Peyer's patch (tissue), 4 donors: Measurements from ENCODE around the gene TMEM123. TPM values are rescaled to one million over a fixed set of nuclear protein-coding genes. Genes with fewer than 3 reads are reported as not detected.

ENCODE experiments used
- DNase-seq, 3 donors: peaks; one replicate each; pipeline ENCODE4 v3.0.0-alpha.2; 2017 to 2019
- H3K27ac ChIP-seq, 4 donors: fragments of 200-600 bp; sonication (generic); one replicate each; pipeline ENCODE4 v1.5.1; 2016 to 2019
- H3K27me3 ChIP-seq, 2 donors: fragments of 200-600 bp; sonication (generic); one replicate each; pipeline ENCODE4 v1.5.1; 2019
- H3K36me3 ChIP-seq, 3 donors: fragments of 200-600 bp; sonication (generic); one replicate each; pipeline ENCODE4 v1.5.1; 2016 to 2019
- H3K4me1 ChIP-seq, 4 donors: fragments of 200-600 bp; sonication (generic); one replicate each; pipeline ENCODE4 v1.5.1; 2016 to 2019
- H3K4me3 ChIP-seq, 4 donors: fragments of 200-600 bp; sonication (generic); 1 replicate in 3 of 4; 2 replicates in 1 of 4; pipeline ENCODE4 v1.5.1; 2016 to 2019; ENCODE audit warnings: mild to moderate bottlenecking in 1 of 4
- H3K9me3 ChIP-seq, 4 donors: fragments of 200-600 bp; sonication (generic); one replicate each; pipeline ENCODE4 v1.5.1; 2016 to 2019; ENCODE audit warnings: mild to moderate bottlenecking in 1 of 4
- POLR2A ChIP-seq, 2 donors: fragments of 450-650 bp; IDR thresholded peaks; one replicate each; pipeline ENCODE4 v1.5.1; 2017; ENCODE audit warnings: antibody characterized with exemption in 2 of 2, mild to moderate bottlenecking in 2 of 2, moderate library complexity in 2 of 2
- total RNA-seq, 4 donors: library from RNA; depleted of rRNA; stranded (reverse); fragments of >200 nt; gene quantifications; one replicate each; pipeline ENCODE4 v1.1.0, GENCODE V29; 2016
- TF ChIP-seq, protein P1 (sequence below), 6 experiments: fragments of 450-650 bp in 4 of 6; fragments of 200-600 bp in 2 of 6; sonication (generic) in 1 of 6; IDR thresholded peaks; one replicate each; pipeline ENCODE4 v1.5.1; 2017 to 2019; ENCODE audit warnings: antibody characterized with exemption in 6 of 6, mild to moderate bottlenecking in 3 of 6, moderate library complexity in 1 of 6

TMEM123 gene
- total RNA-seq, 4 donors from 2014 or later: 36.1 to 78.4 (median 54.5) TPM

GRCh38 chr11:102495161-102496042, 42.8 kb upstream of the TMEM123 start:
- H3K9me3 ChIP-seq: no peaks in the 10 kb centered on the region
- no peak overlapping the region for H3K27ac ChIP-seq
- no peak for TF ChIP-seq POLR2A (IDR thresholded peaks at IDR 0.05)
- TF ChIP-seq, protein P1, sequence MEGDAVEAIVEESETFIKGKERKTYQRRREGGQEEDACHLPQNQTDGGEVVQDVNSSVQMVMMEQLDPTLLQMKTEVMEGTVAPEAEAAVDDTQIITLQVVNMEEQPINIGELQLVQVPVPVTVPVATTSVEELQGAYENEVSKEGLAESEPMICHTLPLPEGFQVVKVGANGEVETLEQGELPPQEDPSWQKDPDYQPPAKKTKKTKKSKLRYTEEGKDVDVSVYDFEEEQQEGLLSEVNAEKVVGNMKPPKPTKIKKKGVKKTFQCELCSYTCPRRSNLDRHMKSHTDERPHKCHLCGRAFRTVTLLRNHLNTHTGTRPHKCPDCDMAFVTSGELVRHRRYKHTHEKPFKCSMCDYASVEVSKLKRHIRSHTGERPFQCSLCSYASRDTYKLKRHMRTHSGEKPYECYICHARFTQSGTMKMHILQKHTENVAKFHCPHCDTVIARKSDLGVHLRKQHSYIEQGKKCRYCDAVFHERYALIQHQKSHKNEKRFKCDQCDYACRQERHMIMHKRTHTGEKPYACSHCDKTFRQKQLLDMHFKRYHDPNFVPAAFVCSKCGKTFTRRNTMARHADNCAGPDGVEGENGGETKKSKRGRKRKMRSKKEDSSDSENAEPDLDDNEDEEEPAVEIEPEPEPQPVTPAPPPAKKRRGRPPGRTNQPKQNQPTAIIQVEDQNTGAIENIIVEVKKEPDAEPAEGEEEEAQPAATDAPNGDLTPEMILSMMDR (IDR thresholded peaks at IDR 0.05): peak; percentile 47 to 91 (median 78)
- H3K4me3 ChIP-seq: no peak overlapping the region
- H3K27me3 ChIP-seq: no peaks in the 10 kb centered on the region
- peak in 1 of 3 donors; percentile 67 for DNase-seq
- H3K36me3 ChIP-seq: no peaks in the 10 kb centered on the region
- peaks cover 0 to 4% (median 0%) of the 10 kb centered on the region in 4 donors for H3K4me1 ChIP-seq

DNA sequence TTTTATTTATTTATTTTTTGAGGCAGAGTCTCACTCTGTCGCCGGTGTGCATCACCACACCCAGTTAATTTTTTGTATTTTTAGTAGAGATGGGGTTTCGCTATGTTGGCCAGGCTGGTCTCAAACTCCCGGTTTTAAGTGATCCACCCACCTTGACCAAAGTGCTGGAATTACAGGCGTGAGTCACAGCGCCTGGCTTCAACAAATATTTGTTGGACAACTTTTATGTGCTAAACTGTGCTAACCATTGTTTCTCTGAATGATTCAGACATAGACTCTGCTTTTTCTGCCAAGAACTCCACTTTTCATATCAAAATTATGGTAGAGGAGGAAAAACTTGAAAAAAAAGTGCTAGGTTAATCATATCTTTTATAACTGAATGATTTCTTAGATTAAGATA, 41.7 kb upstream of the TMEM123 start:
- Histone ChIP-seq H3K4me3 (no peak overlapping the region), H3K36me3 (no peaks in the 10 kb centered on the region), H3K4me1 (peaks cover 0 to 4% (median 0%) of the 10 kb centered on the region in 4 donors), H3K9me3 (no peaks in the 10 kb centered on the region), H3K27me3 (no peaks in the 10 kb centered on the region), H3K27ac (no peak overlapping the region)
- peak in 1 of 3 donors; percentile 67 for DNase-seq
- TF ChIP-seq, protein P1 (IDR thresholded peaks at IDR 0.05): no peak
- TF ChIP-seq POLR2A (IDR thresholded peaks at IDR 0.05): no peak

DNA sequence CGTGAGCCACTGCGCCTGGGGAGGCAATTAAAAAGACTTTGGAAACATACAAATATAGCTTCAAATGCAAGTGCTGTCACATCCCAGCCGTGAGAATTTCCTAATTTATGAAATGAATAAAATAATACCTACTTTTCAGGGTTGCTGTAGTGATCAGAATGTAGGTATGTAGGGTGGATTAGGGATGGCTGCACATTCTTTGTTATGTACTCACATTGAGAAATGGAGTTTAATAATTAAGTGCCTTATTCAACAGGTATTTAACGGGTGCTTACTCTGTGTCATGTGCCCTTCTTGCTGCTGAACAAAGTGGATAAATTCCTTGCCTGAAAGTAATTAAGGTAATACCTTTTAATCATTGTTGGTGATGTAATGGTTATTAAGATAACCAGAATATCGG, 41.0 kb upstream of the TMEM123 start:
- H3K9me3 ChIP-seq: no peaks in the 10 kb centered on the region
- H3K27ac ChIP-seq: no peak overlapping the region
- DNase-seq: no peak

DNA sequence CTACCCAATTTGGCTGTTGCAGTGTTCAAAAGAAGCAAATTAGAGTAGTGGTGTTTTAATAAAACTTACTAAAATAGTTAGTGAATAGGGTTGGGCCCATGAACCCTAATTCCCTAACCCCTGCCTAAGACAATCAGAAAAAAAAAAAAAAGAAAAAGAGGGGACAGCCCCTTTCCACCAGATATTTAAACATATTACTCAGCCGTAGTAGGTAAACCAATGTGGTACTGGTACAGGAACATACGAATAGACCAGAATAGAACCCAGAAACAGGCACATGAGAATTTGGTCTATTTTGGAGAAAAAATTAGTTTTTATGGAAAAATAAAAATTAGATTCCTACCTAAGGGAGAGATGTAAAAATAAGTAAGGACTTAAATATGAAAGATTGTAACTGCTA, 39.4 kb upstream of the TMEM123 start:
- H3K36me3 ChIP-seq: no peaks in the 10 kb centered on the region
- peaks cover 0 to 4% (median 0%) of the 10 kb centered on the region in 4 donors for H3K4me1 ChIP-seq
- no peak for DNase-seq
- no peaks in the 10 kb centered on the region for H3K9me3 ChIP-seq
- TF ChIP-seq, protein P1 (IDR thresholded peaks at IDR 0.05): no peak
- TF ChIP-seq POLR2A (IDR thresholded peaks at IDR 0.05): no peak
- no peak overlapping the region for H3K27ac ChIP-seq
- H3K4me3 ChIP-seq: no peak overlapping the region
- H3K27me3 ChIP-seq: no peaks in the 10 kb centered on the region

More for the DNA sequence above, 41.0 kb upstream of the TMEM123 start:
- no peak for TF ChIP-seq POLR2A (IDR thresholded peaks at IDR 0.05)
- Histone ChIP-seq H3K4me3 (no peak overlapping the region), H3K4me1 (peaks cover 0 to 4% (median 0%) of the 10 kb centered on the region in 4 donors), H3K27me3 (no peaks in the 10 kb centered on the region), H3K36me3 (no peaks in the 10 kb centered on the region)

GRCh38 chr11:102489186-102490145, 36.9 kb upstream of the TMEM123 start:
- peaks cover 0 to under 1% (median 0%) of the 10 kb centered on the region in 4 donors for H3K4me1 ChIP-seq
- no peak overlapping the region for H3K4me3 ChIP-seq
- TF ChIP-seq POLR2A (IDR thresholded peaks at IDR 0.05): no peak
- TF ChIP-seq, protein P1 (IDR thresholded peaks at IDR 0.05): no peak
- no peaks in the 10 kb centered on the region for H3K27me3 ChIP-seq
- H3K36me3 ChIP-seq: no peaks in the 10 kb centered on the region
- H3K27ac ChIP-seq: no peak overlapping the region
- no peaks in the 10 kb centered on the region for H3K9me3 ChIP-seq
- DNase-seq: no peak
